ENCODE data around the gene PAPPA. TPM values are rescaled to one million over a fixed set of nuclear protein-coding genes. Genes with fewer than 3 reads are reported as not detected.

The PAPPA gene
- total RNA-seq, 1 experiment from 2014 or later = 0.22 TPM

DNA sequence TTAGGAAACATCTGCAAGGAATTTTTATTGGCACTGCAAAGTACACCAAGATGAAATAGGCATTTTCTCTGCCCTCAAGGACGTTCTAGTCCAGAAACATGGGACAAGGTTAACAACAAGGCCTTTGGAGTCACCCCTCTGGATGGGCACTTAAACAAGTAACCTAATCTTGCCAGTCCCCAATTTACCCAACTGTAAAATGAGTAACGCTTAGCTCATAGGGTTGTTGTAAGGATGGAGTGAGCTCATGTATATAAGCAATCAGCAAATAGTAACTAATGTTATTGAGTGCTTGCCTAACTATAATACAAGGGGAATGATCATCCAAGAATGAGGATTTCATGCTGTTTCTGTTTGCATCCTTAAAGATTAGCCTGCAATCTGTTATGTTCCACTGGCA is 189.3 kb downstream of the PAPPA start (continued):
- no peak for TF ChIP-seq ATF2 (CRISPR knock-in tag; IDR thresholded peaks at IDR 0.05; ENCODE audit: borderline replicate concordance, low read depth)
- no peak for TF ChIP-seq ETV6 (CRISPR knock-in tag; IDR thresholded peaks at IDR 0.05)
- no peak for TF ChIP-seq SOX15 (CRISPR knock-in tag; IDR thresholded peaks at IDR 0.05)
- no peak for TF ChIP-seq NR3C1 (CRISPR knock-in tag; conservative IDR thresholded peaks at IDR 0.05; ENCODE audit: low read depth)
- no peak for TF ChIP-seq MYBL2 (CRISPR knock-in tag; IDR thresholded peaks at IDR 0.05)
- TF ChIP-seq TCF7 (CRISPR knock-in tag; IDR thresholded peaks at IDR 0.05; ENCODE audit: low read depth) = no peak
- TF ChIP-seq, protein P1, sequence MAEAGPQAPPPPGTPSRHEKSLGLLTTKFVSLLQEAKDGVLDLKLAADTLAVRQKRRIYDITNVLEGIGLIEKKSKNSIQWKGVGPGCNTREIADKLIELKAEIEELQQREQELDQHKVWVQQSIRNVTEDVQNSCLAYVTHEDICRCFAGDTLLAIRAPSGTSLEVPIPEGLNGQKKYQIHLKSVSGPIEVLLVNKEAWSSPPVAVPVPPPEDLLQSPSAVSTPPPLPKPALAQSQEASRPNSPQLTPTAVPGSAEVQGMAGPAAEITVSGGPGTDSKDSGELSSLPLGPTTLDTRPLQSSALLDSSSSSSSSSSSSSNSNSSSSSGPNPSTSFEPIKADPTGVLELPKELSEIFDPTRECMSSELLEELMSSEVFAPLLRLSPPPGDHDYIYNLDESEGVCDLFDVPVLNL (CRISPR knock-in tag; IDR thresholded peaks at IDR 0.05; ENCODE audit: borderline replicate concordance, low read depth) = no peak
- TF ChIP-seq, protein P2, sequence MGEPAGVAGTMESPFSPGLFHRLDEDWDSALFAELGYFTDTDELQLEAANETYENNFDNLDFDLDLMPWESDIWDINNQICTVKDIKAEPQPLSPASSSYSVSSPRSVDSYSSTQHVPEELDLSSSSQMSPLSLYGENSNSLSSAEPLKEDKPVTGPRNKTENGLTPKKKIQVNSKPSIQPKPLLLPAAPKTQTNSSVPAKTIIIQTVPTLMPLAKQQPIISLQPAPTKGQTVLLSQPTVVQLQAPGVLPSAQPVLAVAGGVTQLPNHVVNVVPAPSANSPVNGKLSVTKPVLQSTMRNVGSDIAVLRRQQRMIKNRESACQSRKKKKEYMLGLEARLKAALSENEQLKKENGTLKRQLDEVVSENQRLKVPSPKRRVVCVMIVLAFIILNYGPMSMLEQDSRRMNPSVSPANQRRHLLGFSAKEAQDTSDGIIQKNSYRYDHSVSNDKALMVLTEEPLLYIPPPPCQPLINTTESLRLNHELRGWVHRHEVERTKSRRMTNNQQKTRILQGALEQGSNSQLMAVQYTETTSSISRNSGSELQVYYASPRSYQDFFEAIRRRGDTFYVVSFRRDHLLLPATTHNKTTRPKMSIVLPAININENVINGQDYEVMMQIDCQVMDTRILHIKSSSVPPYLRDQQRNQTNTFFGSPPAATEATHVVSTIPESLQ (CRISPR knock-in tag; IDR thresholded peaks at IDR 0.05) = no peak

DNA sequence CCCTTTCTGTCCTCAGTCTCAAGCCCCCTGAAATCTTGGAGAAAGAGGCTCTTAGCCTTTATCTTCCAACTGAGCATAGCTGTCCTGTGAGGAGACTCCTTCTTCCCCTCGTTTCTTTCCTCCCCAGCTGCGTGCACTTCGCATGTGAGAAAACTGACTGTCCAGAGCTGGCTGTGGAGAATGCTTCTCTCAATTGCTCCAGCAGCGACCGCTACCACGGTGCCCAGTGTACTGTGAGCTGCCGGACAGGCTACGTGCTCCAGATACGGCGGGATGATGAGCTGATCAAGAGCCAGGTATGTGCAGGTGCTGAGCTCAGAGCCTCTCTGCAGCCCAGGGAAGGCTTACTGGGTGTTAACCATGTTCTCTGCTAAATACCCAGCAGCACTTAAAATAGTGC is 190.8 kb downstream of the PAPPA start:
- ATAC-seq (no peak), DNase-seq (ENCODE audit: low spot score) (no peak)
- H3K27ac Mint-ChIP-seq = no peak overlapping the region
- ChIA-PET CTCF (interaction anchor here (1.4 kb wide), 1 partner anchor 15 kb away, joined by 3 read pairs; no protein-coding TSS in a partner anchor), POLR2A (interaction anchor here (0.5 kb wide), 1 partner anchor 499 kb away, joined by 4 read pairs; no protein-coding TSS in a partner anchor)
- no peak overlapping the region for H3K4me3 Mint-ChIP-seq
- no peaks in the 10 kb centered on the region for H3K36me3 Mint-ChIP-seq
- H3K27me3 Mint-ChIP-seq (ENCODE audit: low read depth) = peaks cover 70% of the 10 kb centered on the region
- TF ChIP-seq ZNF671 (CRISPR knock-in tag; IDR thresholded peaks at IDR 0.05) = no peak
- TF ChIP-seq ZNF425 (CRISPR knock-in tag; conservative IDR thresholded peaks at IDR 0.05) = no peak
- no peak for TF ChIP-seq TP53 (CRISPR knock-in tag; IDR thresholded peaks at IDR 0.05)
- no peak for TF ChIP-seq FOXP4 (CRISPR knock-in tag; IDR thresholded peaks at IDR 0.05)
- TF ChIP-seq, protein P1 (CRISPR knock-in tag; IDR thresholded peaks at IDR 0.05; ENCODE audit: borderline replicate concordance, low read depth) = no peak
- TF ChIP-seq ZBTB43 (CRISPR knock-in tag; IDR thresholded peaks at IDR 0.05) = no peak
- TF ChIP-seq IRF2 (CRISPR knock-in tag; IDR thresholded peaks at IDR 0.05; ENCODE audit: borderline replicate concordance, low read depth) = no peak
- no peak for TF ChIP-seq NFATC4 (CRISPR knock-in tag; IDR thresholded peaks at IDR 0.05)
- no peak for TF ChIP-seq ZNF232 (CRISPR knock-in tag; IDR thresholded peaks at IDR 0.05)
- TF ChIP-seq FOXJ3 (CRISPR knock-in tag; IDR thresholded peaks at IDR 0.05; ENCODE audit: borderline replicate concordance) = no peak
- TF ChIP-seq ZSCAN18 (CRISPR knock-in tag; IDR thresholded peaks at IDR 0.05) = no peak
- no peak for TF ChIP-seq ZNF317 (CRISPR knock-in tag; IDR thresholded peaks at IDR 0.05; ENCODE audit: borderline replicate concordance, low read depth)
- TF ChIP-seq JAZF1 (CRISPR knock-in tag; IDR thresholded peaks at IDR 0.05) = no peak
- TF ChIP-seq CBFB (CRISPR knock-in tag; IDR thresholded peaks at IDR 0.05; ENCODE audit: low read depth) = no peak
- TF ChIP-seq, protein P3, sequence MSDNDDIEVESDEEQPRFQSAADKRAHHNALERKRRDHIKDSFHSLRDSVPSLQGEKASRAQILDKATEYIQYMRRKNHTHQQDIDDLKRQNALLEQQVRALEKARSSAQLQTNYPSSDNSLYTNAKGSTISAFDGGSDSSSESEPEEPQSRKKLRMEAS (CRISPR knock-in tag; IDR thresholded peaks at IDR 0.05) = no peak
- TF ChIP-seq GRHL2 (CRISPR knock-in tag; IDR thresholded peaks at IDR 0.05; ENCODE audit: insufficient replicate concordance, severe bottlenecking) = no peak
- no peaks in the 10 kb centered on the region for H3K9me3 Mint-ChIP-seq
- peaks cover 32% of the 10 kb centered on the region for H3K4me1 Mint-ChIP-seq

Data from WTC11 (cell line).